Measurements from ENCODE around the gene MMP23B.

The MMP23B gene

DNA sequence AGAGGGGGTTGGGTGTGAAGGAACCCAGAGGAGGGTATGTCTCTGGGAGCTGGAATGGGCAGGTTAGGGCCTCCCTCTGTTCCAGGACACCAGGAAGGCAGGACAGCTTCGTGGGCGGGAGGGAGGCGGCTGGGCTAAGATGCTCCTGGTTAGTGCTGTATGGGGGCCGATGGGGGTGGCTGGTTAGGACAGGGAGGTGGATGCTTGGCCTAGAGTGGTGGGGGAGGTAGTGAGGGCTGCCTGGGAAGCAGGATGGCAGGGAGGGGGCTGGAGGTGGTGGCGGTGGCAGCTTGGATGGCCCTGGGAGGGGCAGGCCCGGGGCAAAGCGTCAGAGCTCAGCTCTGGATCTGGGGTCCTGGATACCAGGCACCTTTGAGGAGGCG lies 6.2 kb upstream of the MMP23B start:
- Histone ChIP-seq H3K9ac (ENCODE audit: low read depth in 1 of 2, low read length in 2 of 2) (no peak overlapping the region), H3K27me3 (ENCODE audit: control insufficient read depth in 1 of 2, insufficient read depth in 2 of 2, low read length in 2 of 2) (no peaks in the 10 kb centered on the region), H3K4me3 (ENCODE audit: low read depth in 1 of 2, low read length in 2 of 2) (no peak overlapping the region), H3K36me3 (ENCODE audit: control insufficient read depth in 1 of 2, insufficient read depth in 2 of 2, low read length in 2 of 2) (peaks cover 0 to 9% of the 10 kb centered on the region in 2 donors), H3K27ac (ENCODE audit: low read depth, low read length) (no peak overlapping the region), H3K4me1 (ENCODE audit: control insufficient read depth in 1 of 2, insufficient read depth in 2 of 2, low read length in 2 of 2) (peaks cover 6 to 12% of the 10 kb centered on the region in 2 donors), H3K9me3 (ENCODE audit: control insufficient read depth in 1 of 2, low read length in 2 of 2) (no peaks in the 10 kb centered on the region)

DNA sequence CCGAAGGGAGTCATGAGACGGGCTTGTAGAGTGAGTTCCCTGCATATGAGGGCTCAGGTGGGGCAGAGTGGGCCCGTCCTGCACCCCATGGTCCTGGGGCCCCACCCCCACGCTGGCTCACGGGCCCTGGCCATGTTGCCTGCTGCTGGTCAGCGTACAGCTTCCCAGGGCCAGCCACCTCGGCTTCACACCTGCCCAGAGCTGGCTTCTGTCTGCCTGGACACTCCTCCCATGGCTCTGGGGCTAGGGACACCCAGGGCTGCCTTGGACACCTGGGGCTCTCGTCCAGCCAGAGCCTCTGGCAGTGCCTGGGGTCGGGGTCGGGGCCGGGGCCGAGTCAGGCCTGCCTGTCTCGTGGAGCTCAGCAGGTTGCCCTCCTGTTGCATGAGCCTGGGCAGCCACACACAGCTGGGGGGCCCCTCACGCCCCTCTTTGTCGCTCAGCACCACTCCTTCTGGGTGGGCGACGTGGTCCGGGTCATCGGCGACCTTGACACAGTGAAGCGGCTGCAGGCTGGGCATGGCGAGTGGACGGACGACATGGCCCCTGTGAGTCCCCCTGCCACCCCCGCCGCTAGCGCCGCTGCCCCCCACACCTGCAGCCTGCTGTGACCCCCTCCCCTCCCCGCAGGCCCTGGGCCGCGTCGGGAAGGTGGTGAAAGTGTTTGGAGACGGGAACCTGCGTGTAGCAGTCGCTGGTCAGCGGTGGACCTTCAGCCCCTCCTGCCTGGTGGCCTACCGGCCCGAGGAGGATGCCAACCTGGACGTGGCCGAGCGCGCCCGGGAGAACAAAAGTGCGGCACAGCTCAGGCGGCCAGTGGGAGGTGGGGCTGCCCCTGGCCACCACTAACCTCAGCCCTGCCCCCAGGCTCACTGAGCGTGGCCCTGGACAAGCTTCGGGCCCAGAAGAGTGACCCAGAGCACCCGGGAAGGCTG lies 5.5 kb upstream of the MMP23B start:
- Histone ChIP-seq H3K9me3 (ENCODE audit: control insufficient read depth in 1 of 2, low read length in 2 of 2) (no peaks in the 10 kb centered on the region), H3K4me3 (ENCODE audit: low read depth in 1 of 2, low read length in 2 of 2) (no peak overlapping the region), H3K9ac (ENCODE audit: low read depth in 1 of 2, low read length in 2 of 2) (peak overlapping the region in 1 of 2 donors; percentile 51), H3K4me1 (ENCODE audit: control insufficient read depth in 1 of 2, insufficient read depth in 2 of 2, low read length in 2 of 2) (peaks cover 6 to 12% of the 10 kb centered on the region in 2 donors), H3K27me3 (ENCODE audit: control insufficient read depth in 1 of 2, insufficient read depth in 2 of 2, low read length in 2 of 2) (peaks cover 0 to 4% of the 10 kb centered on the region in 2 donors), H3K36me3 (ENCODE audit: control insufficient read depth in 1 of 2, insufficient read depth in 2 of 2, low read length in 2 of 2) (peaks cover 0 to 9% of the 10 kb centered on the region in 2 donors), H3K27ac (ENCODE audit: low read depth, low read length) (peak overlapping the region; percentile 50)

DNA sequence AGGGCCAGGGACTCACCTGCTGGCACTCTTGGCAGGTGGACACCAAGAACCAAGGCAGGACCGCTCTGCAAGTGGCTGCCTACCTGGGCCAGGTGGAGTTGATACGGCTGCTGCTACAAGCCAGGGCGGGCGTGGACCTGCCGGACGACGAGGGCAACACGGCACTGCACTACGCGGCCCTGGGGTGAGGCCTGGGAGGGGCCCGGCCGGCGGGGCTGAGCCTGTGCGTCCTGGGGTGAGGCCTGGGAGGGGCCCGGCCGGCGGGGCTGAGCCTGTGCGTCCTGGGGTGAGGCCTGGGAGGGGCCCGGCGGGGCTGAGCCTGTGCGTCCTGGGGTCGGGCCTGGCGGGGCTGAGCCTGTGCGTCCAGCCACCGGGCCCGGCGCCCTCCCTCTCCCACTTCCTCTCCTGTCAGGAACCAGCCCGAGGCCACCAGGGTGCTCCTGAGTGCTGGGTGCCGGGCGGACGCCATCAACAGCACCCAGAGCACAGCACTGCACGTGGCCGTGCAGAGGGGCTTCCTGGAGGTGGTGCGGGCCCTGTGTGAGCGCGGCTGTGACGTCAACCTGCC lies 4.6 kb upstream of the MMP23B start:
- peaks cover 0 to 7% of the 10 kb centered on the region in 2 donors for H3K27me3 ChIP-seq (ENCODE audit: control insufficient read depth in 1 of 2, insufficient read depth in 2 of 2, low read length in 2 of 2)
- peak overlapping the region; percentile 43 to 51 for H3K9ac ChIP-seq (ENCODE audit: low read depth in 1 of 2, low read length in 2 of 2)
- peak overlapping the region; percentile 50 for H3K27ac ChIP-seq (ENCODE audit: low read depth, low read length)
- no peaks in the 10 kb centered on the region for H3K9me3 ChIP-seq (ENCODE audit: control insufficient read depth in 1 of 2, low read length in 2 of 2)
- peaks cover 0 to 9% of the 10 kb centered on the region in 2 donors for H3K36me3 ChIP-seq (ENCODE audit: control insufficient read depth in 1 of 2, insufficient read depth in 2 of 2, low read length in 2 of 2)
- H3K4me3 ChIP-seq (ENCODE audit: low read depth in 1 of 2, low read length in 2 of 2): no peak overlapping the region
- H3K4me1 ChIP-seq (ENCODE audit: control insufficient read depth in 1 of 2, insufficient read depth in 2 of 2, low read length in 2 of 2): peaks cover 6 to 12% of the 10 kb centered on the region in 2 donors

- Histone ChIP-seq H3K4me3 (ENCODE audit: low read depth in 1 of 2, low read length in 2 of 2) (peak overlapping the region in 1 of 2 donors; percentile 21), H3K27me3 (ENCODE audit: control insufficient read depth in 1 of 2, insufficient read depth in 2 of 2, low read length in 2 of 2) (peaks cover 0 to 7% of the 10 kb centered on the region in 2 donors), H3K9me3 (ENCODE audit: control insufficient read depth in 1 of 2, low read length in 2 of 2) (no peaks in the 10 kb centered on the region), H3K36me3 (ENCODE audit: control insufficient read depth in 1 of 2, insufficient read depth in 2 of 2, low read length in 2 of 2) (peaks cover 0 to 9% of the 10 kb centered on the region in 2 donors), H3K9ac (ENCODE audit: low read depth in 1 of 2, low read length in 2 of 2) (peak overlapping the region in 1 of 2 donors; percentile 43), H3K27ac (ENCODE audit: low read depth, low read length) (peak overlapping the region; percentile 36), H3K4me1 (ENCODE audit: control insufficient read depth in 1 of 2, insufficient read depth in 2 of 2, low read length in 2 of 2) (peaks cover 6 to 12% of the 10 kb centered on the region in 2 donors)
Observed at GRCh38 chr1:1627829-1628753, 3.9 kb upstream of the MMP23B start.

DNA sequence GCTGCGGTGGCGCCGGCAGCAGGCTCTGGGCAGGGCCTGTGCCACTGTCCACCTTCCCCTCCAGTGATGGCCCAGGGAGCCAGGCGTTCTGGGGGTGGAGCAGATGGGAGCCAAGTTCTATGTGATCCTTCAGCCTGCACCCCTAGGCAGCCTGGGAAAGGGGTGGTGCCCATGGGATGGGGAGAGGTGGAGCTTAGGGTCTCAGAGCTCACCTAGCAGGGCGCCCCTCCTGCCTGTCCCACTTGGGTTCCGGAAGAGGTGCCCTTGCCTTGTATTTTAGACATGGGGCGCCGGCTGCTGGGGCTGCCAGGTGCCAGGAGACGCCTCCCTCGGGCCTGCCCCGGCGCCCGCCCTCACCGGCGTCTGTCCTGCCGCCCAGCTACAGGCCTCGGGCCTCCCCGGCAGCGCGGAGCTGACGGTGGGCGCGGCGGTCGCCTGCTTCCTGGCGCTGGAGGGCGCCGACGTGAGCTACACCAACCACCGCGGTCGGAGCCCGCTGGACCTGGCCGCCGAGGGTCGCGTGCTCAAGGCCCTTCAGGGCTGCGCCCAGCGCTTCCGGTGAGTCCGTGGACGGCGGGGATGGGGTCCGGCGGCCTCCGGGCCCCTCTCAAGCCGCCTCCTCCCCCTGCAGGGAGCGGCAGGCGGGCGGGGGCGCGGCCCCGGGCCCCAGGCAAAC lies 3.1 kb upstream of the MMP23B start:
- Histone ChIP-seq H3K27me3 (ENCODE audit: control insufficient read depth in 1 of 2, insufficient read depth in 2 of 2, low read length in 2 of 2) (peaks cover 0 to 7% of the 10 kb centered on the region in 2 donors), H3K4me3 (ENCODE audit: low read depth in 1 of 2, low read length in 2 of 2) (peak overlapping the region in 1 of 2 donors; percentile 45), H3K4me1 (ENCODE audit: control insufficient read depth in 1 of 2, insufficient read depth in 2 of 2, low read length in 2 of 2) (peaks cover 6 to 12% of the 10 kb centered on the region in 2 donors), H3K9me3 (ENCODE audit: control insufficient read depth in 1 of 2, low read length in 2 of 2) (no peaks in the 10 kb centered on the region), H3K36me3 (ENCODE audit: control insufficient read depth in 1 of 2, insufficient read depth in 2 of 2, low read length in 2 of 2) (peaks cover 0 to 9% of the 10 kb centered on the region in 2 donors), H3K27ac (ENCODE audit: low read depth, low read length) (no peak overlapping the region), H3K9ac (ENCODE audit: low read depth in 1 of 2, low read length in 2 of 2) (no peak overlapping the region)

- Histone ChIP-seq H3K4me1 (ENCODE audit: control insufficient read depth in 1 of 2, insufficient read depth in 2 of 2, low read length in 2 of 2) (peaks cover 6 to 12% of the 10 kb centered on the region in 2 donors), H3K27ac (ENCODE audit: low read depth, low read length) (no peak overlapping the region), H3K9me3 (ENCODE audit: control insufficient read depth in 1 of 2, low read length in 2 of 2) (no peaks in the 10 kb centered on the region), H3K9ac (ENCODE audit: low read depth in 1 of 2, low read length in 2 of 2) (no peak overlapping the region), H3K4me3 (ENCODE audit: low read depth in 1 of 2, low read length in 2 of 2) (peak overlapping the region in 1 of 2 donors; percentile 45), H3K36me3 (ENCODE audit: control insufficient read depth in 1 of 2, insufficient read depth in 2 of 2, low read length in 2 of 2) (peaks cover 0 to 5% of the 10 kb centered on the region in 2 donors), H3K27me3 (ENCODE audit: control insufficient read depth in 1 of 2, insufficient read depth in 2 of 2, low read length in 2 of 2) (peaks cover 0 to 7% of the 10 kb centered on the region in 2 donors)
Observed at GRCh38 chr1:1629430-1630190, 2.4 kb upstream of the MMP23B start.

- Histone ChIP-seq H3K36me3 (ENCODE audit: control insufficient read depth in 1 of 2, insufficient read depth in 2 of 2, low read length in 2 of 2) (peaks cover 0 to 5% of the 10 kb centered on the region in 2 donors), H3K4me3 (ENCODE audit: low read depth in 1 of 2, low read length in 2 of 2) (peak overlapping the region in 1 of 2 donors; percentile 28), H3K9me3 (ENCODE audit: control insufficient read depth in 1 of 2, low read length in 2 of 2) (no peaks in the 10 kb centered on the region), H3K27me3 (ENCODE audit: control insufficient read depth in 1 of 2, insufficient read depth in 2 of 2, low read length in 2 of 2) (peaks cover 0 to 7% of the 10 kb centered on the region in 2 donors), H3K27ac (ENCODE audit: low read depth, low read length) (peak overlapping the region; percentile 66), H3K9ac (ENCODE audit: low read depth in 1 of 2, low read length in 2 of 2) (no peak overlapping the region), H3K4me1 (ENCODE audit: control insufficient read depth in 1 of 2, insufficient read depth in 2 of 2, low read length in 2 of 2) (peaks cover 6 to 12% of the 10 kb centered on the region in 2 donors)
Observed at GRCh38 chr1:1630191-1630964, 1.6 kb upstream of the MMP23B start.

DNA sequence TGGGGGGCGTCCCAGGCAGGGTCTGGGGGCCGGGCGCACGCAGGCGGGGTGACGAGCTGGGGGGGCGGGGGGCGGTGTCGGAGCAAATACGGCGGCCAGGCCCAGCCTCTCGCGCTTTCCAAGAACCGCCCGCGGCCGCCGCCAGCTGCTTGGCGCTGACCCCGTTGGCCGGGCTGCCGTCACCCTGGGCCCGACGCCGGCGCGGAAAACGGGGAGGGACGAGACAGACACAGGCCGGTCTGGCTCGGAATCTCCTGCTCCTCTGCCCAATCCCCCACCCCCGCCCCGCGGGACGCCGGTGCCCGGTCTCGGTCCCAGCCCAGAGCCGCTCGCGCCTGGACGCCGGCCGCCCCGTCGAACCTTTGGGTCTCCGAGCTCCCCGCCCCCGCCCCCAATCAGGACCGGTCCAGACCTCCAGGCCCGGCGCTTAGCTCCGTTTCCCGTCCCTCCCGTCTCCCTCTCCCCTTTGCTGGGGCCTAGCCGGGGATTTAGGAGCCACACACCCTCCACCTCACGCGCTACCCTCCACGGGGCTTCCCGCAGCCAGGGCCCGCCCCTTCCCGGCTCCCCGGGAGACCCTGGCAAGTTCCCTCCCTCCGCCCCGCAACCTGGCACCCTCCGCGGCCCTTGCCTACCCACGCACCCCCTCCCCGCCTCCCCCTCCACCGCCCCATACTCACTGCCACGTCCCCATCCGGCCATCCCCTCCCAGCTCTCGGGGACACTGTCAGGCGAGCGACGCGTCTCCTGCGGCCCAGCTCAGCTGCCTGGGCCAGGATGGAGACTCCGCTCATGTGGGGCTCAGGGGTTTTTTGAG lies 800 bp upstream of the MMP23B start:
- Histone ChIP-seq H3K9me3 (ENCODE audit: control insufficient read depth in 1 of 2, low read length in 2 of 2) (no peaks in the 10 kb centered on the region), H3K9ac (ENCODE audit: low read depth in 1 of 2, low read length in 2 of 2) (no peak overlapping the region), H3K27me3 (ENCODE audit: control insufficient read depth in 1 of 2, insufficient read depth in 2 of 2, low read length in 2 of 2) (peaks cover 0 to 7% of the 10 kb centered on the region in 2 donors), H3K4me1 (ENCODE audit: control insufficient read depth in 1 of 2, insufficient read depth in 2 of 2, low read length in 2 of 2) (peaks cover 6 to 12% of the 10 kb centered on the region in 2 donors), H3K4me3 (ENCODE audit: low read depth in 1 of 2, low read length in 2 of 2) (no peak overlapping the region), H3K36me3 (ENCODE audit: control insufficient read depth in 1 of 2, insufficient read depth in 2 of 2, low read length in 2 of 2) (peaks cover 0 to 5% of the 10 kb centered on the region in 2 donors), H3K27ac (ENCODE audit: low read depth, low read length) (peak overlapping the region; percentile 66)
